CD4-positive, alpha-beta T cell treated with Interleukin-15 for 1 hour (primary cell): ENCODE data around the gene PIK3IP1.

Source experiments
- DNase-seq: peaks from one replicate; pipeline ENCODE4 v3.0.0-alpha.2; 2020

PIK3IP1 gene

GRCh38 chr22:31305194-31305593 lies 12.9 kb upstream of the PIK3IP1 start:
- no peak for DNase-seq

- DNase-seq, result no peak
These were observed 10.2 kb upstream of the PIK3IP1 start for GRCh38 chr22:31302537-31302936.

GRCh38 chr22:31302006-31302405 lies 9.7 kb upstream of the PIK3IP1 start:
- DNase-seq, result no peak

- DNase-seq, result no peak
These were observed 8.6 kb upstream of the PIK3IP1 start for GRCh38 chr22:31300896-31301295.

GRCh38 chr22:31295831-31296657 lies 3.8 kb upstream of the PIK3IP1 start:
- no peak for DNase-seq

- DNase-seq, result no peak
These were observed 3.1 kb upstream of the PIK3IP1 start for GRCh38 chr22:31295360-31295759.

- no peak for DNase-seq
These were observed 630 bp downstream of the PIK3IP1 start for GRCh38 chr22:31291481-31292235.

- peak; percentile 97 for DNase-seq
These were observed 1.5 kb downstream of the PIK3IP1 start for GRCh38 chr22:31290494-31291471.

GRCh38 chr22:31289344-31289743 lies 2.9 kb downstream of the PIK3IP1 start:
- no peak for DNase-seq

- DNase-seq, result no peak
These were observed 3.6 kb downstream of the PIK3IP1 start for GRCh38 chr22:31288496-31289240.

GRCh38 chr22:31287818-31288495 lies 4.3 kb downstream of the PIK3IP1 start:
- DNase-seq, result no peak

GRCh38 chr22:31286360-31287255 lies 5.7 kb downstream of the PIK3IP1 start:
- peak; percentile 80 for DNase-seq

GRCh38 chr22:31284281-31285155 lies 7.8 kb downstream of the PIK3IP1 start:
- no peak for DNase-seq

GRCh38 chr22:31282748-31283468 lies 9.4 kb downstream of the PIK3IP1 start:
- no peak for DNase-seq

- DNase-seq, result no peak
These were observed 10.6 kb downstream of the PIK3IP1 start for GRCh38 chr22:31281733-31282132.

GRCh38 chr22:31279821-31280505 lies 12.3 kb downstream of the PIK3IP1 start:
- DNase-seq, result no peak

GRCh38 chr22:31279327-31279669 lies 13.0 kb downstream of the PIK3IP1 start:
- no peak for DNase-seq

- peak; percentile 58 for DNase-seq
These were observed 13.5 kb downstream of the PIK3IP1 start for GRCh38 chr22:31278626-31279326.
